ENCODE measurements around the gene DHX15.

The DHX15 gene

GRCh38 chr4:24559032-24559821 lies 25.1 kb downstream of the DHX15 start:
- no peak overlapping the region for H2BK5ac ChIP-seq (ENCODE audit: low read length)
- no peaks in the 10 kb centered on the region for H3K79me1 ChIP-seq (ENCODE audit: low read depth, low read length)
- no peak overlapping the region for H4K8ac ChIP-seq (ENCODE audit: low read depth, low read length)
- DNase-seq (ENCODE audit: low spot score): no peak
- H3K9ac ChIP-seq (ENCODE audit: low read depth, low read length, poor library complexity): no peak overlapping the region
- H3K27ac ChIP-seq (replicated peaks; ENCODE audit: low read length): no peak overlapping the region
- no peak overlapping the region for H2BK120ac ChIP-seq (ENCODE audit: low read depth, low read length)
- peaks cover 6 to 98% of the 10 kb centered on the region in 2 donors for H3K36me3 ChIP-seq (replicated peaks in 1 of 2; ENCODE audit: control insufficient read depth in 2 of 2, insufficient read depth in 2 of 2, low read length in 2 of 2)
- H3K9me3 ChIP-seq (replicated peaks in 1 of 2; ENCODE audit: control insufficient read depth in 2 of 2, insufficient read depth in 1 of 2, low read depth in 1 of 2, low read length in 2 of 2): peaks cover 0 to 11% of the 10 kb centered on the region in 2 donors
- no peak overlapping the region for H4K91ac ChIP-seq (ENCODE audit: low read depth, low read length, poor library complexity)
- no peak overlapping the region for H3K18ac ChIP-seq (ENCODE audit: low read length)
- no peak overlapping the region for H3K14ac ChIP-seq (ENCODE audit: low read length)
- peaks cover 0 to 1% of the 10 kb centered on the region in 2 donors for H3K4me1 ChIP-seq (ENCODE audit: control insufficient read depth in 2 of 2, insufficient read depth in 1 of 2, low read depth in 1 of 2, low read length in 2 of 2)
- no peak overlapping the region for H3K23ac ChIP-seq (ENCODE audit: low read depth, low read length, poor library complexity)
- no peaks in the 10 kb centered on the region for H3K27me3 ChIP-seq (ENCODE audit: control insufficient read depth in 3 of 3, insufficient read depth in 3 of 3, low read depth in 1 of 3, low read length in 3 of 3)
- H2BK12ac ChIP-seq (ENCODE audit: low read length): no peak overlapping the region
- no peak overlapping the region for H2AK5ac ChIP-seq (ENCODE audit: low read depth, low read length)
- H3K4ac ChIP-seq (ENCODE audit: low read length): no peak overlapping the region
- H3K4me2 ChIP-seq (ENCODE audit: insufficient read depth, low read length, poor library complexity, severe bottlenecking): no peak overlapping the region
- H3K4me3 ChIP-seq (ENCODE audit: low read length in 2 of 2): no peak overlapping the region
- WGBS, 2 donors (ENCODE audit: extremely low coverage in 2 of 2, insufficient read length in 2 of 2, insufficient replicate concordance in 1 of 2): no CpG with 5 or more reads among the region's 3 CpGs
- no peak overlapping the region for H2BK15ac ChIP-seq (ENCODE audit: low read length)
- no peak overlapping the region for H2AFZ ChIP-seq (ENCODE audit: low read length)

DNA sequence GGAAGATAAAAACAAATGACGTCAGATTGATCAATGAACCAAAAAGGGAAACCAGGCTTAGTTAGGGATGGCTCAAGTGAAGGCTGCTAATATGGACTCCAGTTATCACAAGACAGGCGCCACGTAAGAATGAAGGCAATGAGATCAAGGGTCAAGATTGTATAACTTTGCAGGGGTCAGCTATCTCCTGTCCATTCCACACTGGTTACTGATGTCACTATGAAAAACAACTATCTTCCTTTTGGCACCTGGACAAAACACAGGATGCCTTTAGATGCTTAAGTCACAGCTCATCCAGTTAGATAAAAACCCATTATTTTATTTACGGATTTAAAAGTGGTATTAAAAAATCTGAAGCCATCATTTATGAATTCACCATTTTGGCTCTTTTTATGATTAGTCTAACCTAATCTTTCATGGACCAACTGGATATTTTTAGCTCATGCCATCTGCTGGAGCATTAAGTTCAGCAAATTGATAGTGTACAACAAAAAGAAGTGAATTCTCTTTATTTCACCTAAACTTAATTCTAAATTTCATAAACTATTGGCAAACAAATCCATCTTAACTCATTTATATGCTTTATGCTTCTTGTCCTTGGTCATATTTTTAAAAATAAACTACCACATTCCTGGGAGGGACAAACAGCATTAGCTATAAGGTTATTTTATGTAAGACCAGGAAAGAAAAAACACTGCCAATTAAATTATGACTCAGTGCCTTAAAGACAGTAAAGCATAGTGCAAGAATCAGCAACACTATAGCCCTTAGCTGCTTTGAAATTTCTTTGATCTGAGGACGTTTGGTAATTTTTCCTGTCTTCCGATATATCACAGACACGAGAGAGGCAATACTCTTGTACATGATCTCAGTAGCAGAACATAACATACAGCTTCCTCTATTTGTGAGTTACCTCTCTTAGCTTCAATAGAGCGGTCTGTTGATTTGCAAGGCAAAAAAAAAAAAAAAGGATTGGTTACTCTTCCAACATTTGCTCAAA lies 27.0 kb downstream of the DHX15 start:
- no CpG with 5 or more reads among the region's 8 CpGs for WGBS, 2 donors (ENCODE audit: extremely low coverage in 2 of 2, insufficient read length in 2 of 2, insufficient replicate concordance in 1 of 2)
- H3K9me3 ChIP-seq (replicated peaks in 1 of 2; ENCODE audit: control insufficient read depth in 2 of 2, insufficient read depth in 1 of 2, low read depth in 1 of 2, low read length in 2 of 2): peaks cover 0 to 10% of the 10 kb centered on the region in 2 donors
- H2BK120ac ChIP-seq (ENCODE audit: low read depth, low read length): no peak overlapping the region
- H3K27me3 ChIP-seq (ENCODE audit: control insufficient read depth in 3 of 3, insufficient read depth in 3 of 3, low read depth in 1 of 3, low read length in 3 of 3): no peaks in the 10 kb centered on the region
- H2BK5ac ChIP-seq (ENCODE audit: low read length): no peak overlapping the region
- no peak overlapping the region for H4K91ac ChIP-seq (ENCODE audit: low read depth, low read length, poor library complexity)
- no peak overlapping the region for H3K23ac ChIP-seq (ENCODE audit: low read depth, low read length, poor library complexity)
- no peak overlapping the region for H2BK15ac ChIP-seq (ENCODE audit: low read length)
- H3K4ac ChIP-seq (ENCODE audit: low read length): no peak overlapping the region
- no peak for DNase-seq (ENCODE audit: low spot score)
- peaks cover 7 to 99% of the 10 kb centered on the region in 2 donors for H3K36me3 ChIP-seq (replicated peaks in 1 of 2; ENCODE audit: control insufficient read depth in 2 of 2, insufficient read depth in 2 of 2, low read length in 2 of 2)
- no peak overlapping the region for H3K4me3 ChIP-seq (ENCODE audit: low read length in 2 of 2)
- no peaks in the 10 kb centered on the region for H3K79me1 ChIP-seq (ENCODE audit: low read depth, low read length)
- peaks cover 0 to 1% of the 10 kb centered on the region in 2 donors for H3K4me1 ChIP-seq (ENCODE audit: control insufficient read depth in 2 of 2, insufficient read depth in 1 of 2, low read depth in 1 of 2, low read length in 2 of 2)
- H3K4me2 ChIP-seq (ENCODE audit: insufficient read depth, low read length, poor library complexity, severe bottlenecking): no peak overlapping the region
- no peak overlapping the region for H2BK12ac ChIP-seq (ENCODE audit: low read length)
- H3K18ac ChIP-seq (ENCODE audit: low read length): no peak overlapping the region
- no peak overlapping the region for H3K9ac ChIP-seq (ENCODE audit: low read depth, low read length, poor library complexity)
- H3K27ac ChIP-seq (replicated peaks; ENCODE audit: low read length): no peak overlapping the region
- H2AFZ ChIP-seq (ENCODE audit: low read length): no peak overlapping the region
- no peak overlapping the region for H3K14ac ChIP-seq (ENCODE audit: low read length)
- H2AK5ac ChIP-seq (ENCODE audit: low read depth, low read length): no peak overlapping the region
- H4K8ac ChIP-seq (ENCODE audit: low read depth, low read length): no peak overlapping the region

DNA sequence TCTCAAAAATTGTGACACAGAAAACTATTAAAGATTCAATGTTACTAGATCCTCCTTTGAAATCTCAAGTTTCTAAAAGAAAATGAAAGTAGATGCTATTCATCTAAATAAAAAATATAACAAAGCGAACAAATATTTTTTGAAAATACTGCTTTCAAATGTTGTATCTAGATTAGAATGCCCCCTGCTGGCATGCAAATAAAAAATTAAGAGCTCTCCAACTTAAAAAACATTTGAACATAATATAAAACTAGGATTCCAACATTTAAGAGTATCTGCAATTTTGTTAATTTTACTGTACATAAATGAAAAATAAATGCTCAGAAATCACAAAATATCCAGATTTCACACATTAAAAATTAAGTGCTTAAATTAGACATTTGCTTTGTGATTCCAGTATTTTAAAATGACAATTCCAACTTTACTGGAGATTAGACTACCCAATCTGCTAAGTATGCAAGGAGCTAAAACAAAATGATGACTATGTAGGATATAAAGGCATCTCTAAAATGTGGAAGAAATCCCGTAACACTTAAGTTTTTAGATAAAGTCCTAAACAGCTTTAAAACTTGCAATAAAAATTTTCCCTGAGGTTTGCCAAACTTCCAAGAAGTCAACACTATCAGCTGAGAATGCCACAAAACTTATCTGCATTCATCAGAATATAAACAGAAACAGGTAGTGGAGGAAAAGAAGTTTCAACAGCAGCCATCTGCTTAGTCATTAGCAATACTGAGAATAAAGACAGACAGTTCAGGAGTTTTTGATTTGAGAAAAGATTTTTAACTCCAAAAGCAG lies 32.7 kb downstream of the DHX15 start:
- H3K9ac ChIP-seq (ENCODE audit: low read depth, low read length, poor library complexity): no peak overlapping the region
- peaks cover 0 to 1% of the 10 kb centered on the region in 2 donors for H3K4me1 ChIP-seq (ENCODE audit: control insufficient read depth in 2 of 2, insufficient read depth in 1 of 2, low read depth in 1 of 2, low read length in 2 of 2)
- H3K36me3 ChIP-seq (replicated peaks in 1 of 2; ENCODE audit: control insufficient read depth in 2 of 2, insufficient read depth in 2 of 2, low read length in 2 of 2): peaks cover 11 to 96% of the 10 kb centered on the region in 2 donors
- H3K4me3 ChIP-seq (ENCODE audit: low read length in 2 of 2): no peak overlapping the region
- no peak overlapping the region for H2BK15ac ChIP-seq (ENCODE audit: low read length)
- no peak overlapping the region for H2AK5ac ChIP-seq (ENCODE audit: low read depth, low read length)
- H3K18ac ChIP-seq (ENCODE audit: low read length): no peak overlapping the region
- no CpG with 5 or more reads among the region's 2 CpGs for WGBS, 2 donors (ENCODE audit: extremely low coverage in 2 of 2, insufficient read length in 2 of 2, insufficient replicate concordance in 1 of 2)
- no peak overlapping the region for H4K91ac ChIP-seq (ENCODE audit: low read depth, low read length, poor library complexity)
- H3K4me2 ChIP-seq (ENCODE audit: insufficient read depth, low read length, poor library complexity, severe bottlenecking): no peak overlapping the region
- H2BK120ac ChIP-seq (ENCODE audit: low read depth, low read length): no peak overlapping the region
- no peak overlapping the region for H2BK5ac ChIP-seq (ENCODE audit: low read length)
- no peak overlapping the region for H3K27ac ChIP-seq (replicated peaks; ENCODE audit: low read length)
- H2AFZ ChIP-seq (ENCODE audit: low read length): no peak overlapping the region
- H3K79me1 ChIP-seq (ENCODE audit: low read depth, low read length): no peaks in the 10 kb centered on the region
- H3K14ac ChIP-seq (ENCODE audit: low read length): no peak overlapping the region
- H2BK12ac ChIP-seq (ENCODE audit: low read length): no peak overlapping the region
- H3K9me3 ChIP-seq (replicated peaks in 1 of 2; ENCODE audit: control insufficient read depth in 2 of 2, insufficient read depth in 1 of 2, low read depth in 1 of 2, low read length in 2 of 2): no peaks in the 10 kb centered on the region
- no peak overlapping the region for H4K8ac ChIP-seq (ENCODE audit: low read depth, low read length)
- no peak overlapping the region for H3K23ac ChIP-seq (ENCODE audit: low read depth, low read length, poor library complexity)
- DNase-seq (ENCODE audit: low spot score): no peak
- H3K27me3 ChIP-seq (ENCODE audit: control insufficient read depth in 3 of 3, insufficient read depth in 3 of 3, low read depth in 1 of 3, low read length in 3 of 3): no peaks in the 10 kb centered on the region
- no peak overlapping the region for H3K4ac ChIP-seq (ENCODE audit: low read length)

Measured in neuronal stem cell (in vitro differentiated cells).